Colon (tissue), 2 donors: ENCODE results near the gene BRMS1L.
"Not testable (repeated sequence)": the region's sequence is repeated elsewhere in the genome, so short reads cannot be mapped to it uniquely, and the experiment has no call there.

ENCODE experiments used
- FAIRE-seq: peaks from 2 replicates; lab custom pipeline; 2012; peaks lifted over from hg19 to GRCh38; lab: Jason Lieb, UNC
- donor health status: control.
- donor health status: control.

Gene BRMS1L, protein sequence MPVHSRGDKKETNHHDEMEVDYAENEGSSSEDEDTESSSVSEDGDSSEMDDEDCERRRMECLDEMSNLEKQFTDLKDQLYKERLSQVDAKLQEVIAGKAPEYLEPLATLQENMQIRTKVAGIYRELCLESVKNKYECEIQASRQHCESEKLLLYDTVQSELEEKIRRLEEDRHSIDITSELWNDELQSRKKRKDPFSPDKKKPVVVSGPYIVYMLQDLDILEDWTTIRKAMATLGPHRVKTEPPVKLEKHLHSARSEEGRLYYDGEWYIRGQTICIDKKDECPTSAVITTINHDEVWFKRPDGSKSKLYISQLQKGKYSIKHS

DNA sequence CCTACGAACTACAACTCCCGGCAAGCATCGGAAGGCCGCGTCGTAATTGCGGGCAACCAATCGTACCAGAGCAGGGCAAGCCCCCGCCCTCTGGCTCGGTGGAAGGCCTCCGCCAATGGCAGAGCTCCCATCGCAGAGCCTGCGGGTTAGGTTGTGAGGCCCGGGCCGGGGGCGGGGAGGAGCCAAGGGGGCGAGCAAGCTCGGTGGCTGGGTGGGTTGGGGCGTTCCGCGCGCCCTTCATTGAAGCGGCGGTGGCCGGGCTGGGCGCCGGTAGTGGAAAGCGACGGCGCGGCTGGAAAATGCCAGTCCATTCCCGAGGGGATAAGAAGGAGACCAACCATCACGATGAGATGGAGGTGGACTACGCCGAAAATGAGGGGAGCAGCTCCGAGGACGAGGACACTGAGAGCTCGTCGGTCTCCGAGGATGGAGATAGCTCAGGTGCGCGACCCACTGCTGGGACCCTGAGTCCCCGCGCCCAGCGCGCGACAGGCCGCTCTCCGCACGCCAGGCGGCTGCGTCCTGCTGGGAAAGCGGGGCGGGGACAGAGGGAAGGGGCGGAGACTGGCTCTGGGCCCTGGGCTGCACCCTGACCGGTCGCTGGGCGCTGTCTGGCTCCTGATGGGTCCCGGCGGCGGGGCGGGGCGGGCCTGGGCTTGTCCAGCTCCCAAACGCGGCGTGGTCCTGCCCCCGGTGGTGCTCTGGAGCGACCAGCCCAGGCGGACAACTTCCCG is at the start of gene BRMS1L:
TSS of gene BRMS1L (plus strand) at position 121 of the 734 bp plus-strand sequence. CDS start at position 300, 179 bp downstream.
- peak; percentile 18 for FAIRE-seq

DNA sequence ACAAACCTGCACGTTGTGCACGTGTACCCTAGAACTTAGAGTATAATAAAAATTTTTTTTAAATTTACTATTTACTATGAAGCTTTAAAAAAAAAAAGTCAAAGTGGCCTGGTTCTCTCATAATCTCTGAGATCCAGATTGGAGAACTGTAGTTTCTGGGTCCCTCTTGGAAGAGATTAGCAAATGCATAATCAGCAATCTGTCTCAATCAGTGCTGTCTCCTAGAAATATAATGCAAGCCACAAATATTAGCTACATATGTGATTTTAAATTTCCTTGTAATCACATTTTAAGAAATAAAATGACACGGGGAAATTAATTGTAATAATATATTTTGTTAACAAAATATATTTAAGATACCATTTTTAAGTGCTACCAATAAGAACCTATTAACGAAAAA is 49.3 kb upstream of the BRMS1L start:
- peak; percentile 21 for FAIRE-seq

- not testable (repeated sequence) for FAIRE-seq
These were observed 48.6 kb upstream of the BRMS1L start for GRCh38 chr14:35777550-35777949.

DNA sequence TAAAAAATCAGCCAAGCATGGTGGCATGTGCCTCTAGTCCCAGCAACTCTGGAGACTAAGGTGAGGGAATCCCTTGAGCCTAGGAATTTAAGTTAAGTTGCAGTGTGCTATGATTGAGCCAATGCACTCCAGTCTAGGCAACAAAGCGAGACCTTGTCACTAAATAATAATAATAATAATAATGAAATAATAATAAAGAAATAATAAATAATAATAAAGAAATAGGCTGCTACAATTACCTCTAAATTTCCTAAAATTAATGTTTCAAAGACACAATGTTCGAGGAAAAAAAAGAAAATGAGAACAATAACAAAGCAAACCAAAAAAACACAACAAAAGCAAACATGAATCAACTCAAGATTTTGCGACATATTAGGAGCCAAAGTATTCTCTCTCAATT is 46.8 kb upstream of the BRMS1L start:
- no peak for FAIRE-seq

GRCh38 chr14:35783699-35784098 is 42.4 kb upstream of the BRMS1L start:
- FAIRE-seq, result no peak

GRCh38 chr14:35786856-35787255 is 39.3 kb upstream of the BRMS1L start:
- FAIRE-seq, result no peak

- FAIRE-seq, result no peak
These were observed 36.5 kb upstream of the BRMS1L start for GRCh38 chr14:35789651-35790050.

- no peak for FAIRE-seq
These were observed 28.3 kb upstream of the BRMS1L start for GRCh38 chr14:35797796-35798195.

- no peak for FAIRE-seq
These were observed 19.9 kb upstream of the BRMS1L start for GRCh38 chr14:35806006-35806907.

DNA sequence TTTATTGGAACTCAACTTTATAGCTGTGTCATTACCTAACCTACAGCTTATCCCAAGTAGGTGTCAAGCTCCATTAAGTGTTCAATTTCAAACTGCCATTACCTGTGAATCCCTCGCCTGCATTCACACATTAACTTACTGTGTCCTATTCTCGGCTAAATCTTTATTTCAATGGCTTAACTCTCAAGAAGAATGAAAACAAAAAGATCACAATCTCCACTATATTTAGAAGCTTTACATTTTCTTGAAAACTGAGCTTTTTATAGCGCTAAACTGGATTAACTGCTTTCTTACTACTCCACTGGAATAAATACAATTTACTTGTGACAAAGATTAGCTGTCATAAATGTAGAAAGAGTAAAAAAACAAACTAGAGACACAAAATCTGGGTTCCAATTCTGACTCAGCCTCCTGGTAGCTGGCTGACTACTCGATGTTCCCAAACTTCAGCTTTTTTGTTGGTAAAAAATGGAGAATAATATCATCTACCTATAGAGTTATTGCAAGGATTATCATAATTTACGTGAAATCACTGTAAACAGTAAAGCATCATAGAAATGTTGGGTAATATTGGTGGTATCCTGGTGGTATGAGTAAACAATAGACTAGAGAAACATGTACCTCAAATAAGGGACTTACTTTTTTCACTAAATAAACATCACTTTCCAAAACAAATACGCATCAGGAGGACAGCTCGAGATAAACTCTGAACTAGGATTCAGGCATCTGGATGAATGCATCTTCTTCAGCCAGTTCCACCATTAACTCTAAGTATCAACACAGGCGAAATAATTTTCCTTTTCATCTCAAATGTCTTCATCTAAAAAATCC is 18.8 kb upstream of the BRMS1L start:
- no peak for FAIRE-seq

- FAIRE-seq, result no peak
These were observed 18.0 kb upstream of the BRMS1L start for GRCh38 chr14:35808076-35808637.

- not testable (repeated sequence) for FAIRE-seq
These were observed 17.2 kb upstream of the BRMS1L start, which contains the start of gene RALGAPA1 for GRCh38 chr14:35808638-35809563. Gene RALGAPA1, minus strand, starts transcription at chr14:35809295. Its CDS starts 460 bp downstream, at chr14:35808835.

- FAIRE-seq, result no peak
These were observed 16.5 kb upstream of the BRMS1L start for GRCh38 chr14:35809597-35809996.

DNA sequence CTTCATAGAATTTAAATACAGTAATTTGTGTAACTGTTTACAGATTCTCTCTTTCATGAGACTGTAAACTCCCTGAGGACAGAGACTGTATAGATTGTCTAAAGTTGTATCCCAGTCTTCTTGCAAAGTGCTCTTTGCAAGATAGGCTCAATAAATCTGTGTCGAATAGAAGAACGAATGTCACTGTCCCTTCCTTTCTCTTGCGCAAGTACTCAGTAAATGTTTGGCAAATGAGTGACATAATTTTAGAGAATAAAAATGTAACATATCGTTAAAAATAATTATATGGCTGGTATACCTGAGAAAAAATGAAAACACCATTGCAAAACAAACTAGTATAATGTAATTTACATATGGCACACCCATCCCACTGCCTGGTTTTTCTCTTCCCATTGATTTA is 15.2 kb upstream of the BRMS1L start:
- no peak for FAIRE-seq

GRCh38 chr14:35814371-35815005 is 11.7 kb upstream of the BRMS1L start:
- no peak for FAIRE-seq

- FAIRE-seq, result no peak
These were observed 7.6 kb upstream of the BRMS1L start for GRCh38 chr14:35818346-35819115.

DNA sequence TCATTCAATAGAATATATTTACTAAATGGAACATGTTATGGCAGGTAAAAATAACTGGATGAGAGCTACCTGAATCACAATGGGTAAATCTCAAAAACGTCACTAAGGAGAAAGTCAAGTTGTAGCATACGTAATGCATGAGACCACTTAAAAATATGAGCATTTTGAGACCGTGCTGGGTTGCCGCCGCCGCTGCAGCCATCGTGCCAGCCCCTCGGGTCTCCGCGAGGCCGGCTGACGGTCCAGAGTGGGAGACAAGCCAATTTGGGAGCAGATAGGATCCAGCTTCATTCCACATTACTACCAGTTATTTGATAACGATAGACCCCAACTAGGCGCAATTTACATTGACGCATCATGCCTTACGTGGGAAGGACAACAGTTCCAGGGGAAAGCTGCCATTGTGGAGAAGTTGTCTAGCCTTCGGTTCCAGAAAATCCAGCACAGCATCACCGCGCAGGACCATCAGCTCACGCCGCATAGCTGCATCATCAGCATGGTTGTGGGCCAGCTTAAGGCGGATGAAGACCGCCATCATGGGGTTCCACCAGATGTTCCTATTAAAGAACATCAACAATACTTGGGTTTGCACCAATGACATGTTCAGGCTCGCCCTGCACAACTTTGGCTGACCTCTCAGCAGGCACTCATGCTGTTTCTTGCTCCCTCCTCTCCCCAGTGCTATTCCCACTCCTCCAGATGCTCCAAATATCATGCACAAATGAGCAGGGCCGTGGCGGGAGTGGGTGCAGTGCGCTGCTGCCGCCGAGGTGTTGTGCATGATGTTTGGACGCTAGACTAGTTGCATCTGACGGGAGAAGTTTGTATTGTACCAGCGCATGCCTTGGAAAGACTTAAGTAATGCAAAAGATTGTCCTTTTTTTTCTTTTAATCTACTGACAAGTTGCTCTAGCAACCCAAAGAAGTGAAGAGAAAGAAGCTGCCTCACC is 6.3 kb upstream of the BRMS1L start:
- no peak for FAIRE-seq
